HepG2 (cell line): Measurements from ENCODE around the gene ENC1.

ENCODE experiments used
- DPF2 ChIP-seq: sonication (generic); formaldehyde crosslinking; IDR thresholded peaks from 2 replicates; pipeline ENCODE4 v1.4.0; 2020; ENCODE audit warnings: mild to moderate bottlenecking, low read depth, missing genetic modification reagents, borderline replicate concordance
- POLR2A ChIP-seq, 2 experiments: IDR thresholded peaks; 2 replicates each; pipeline ENCODE4 v1.6.1; 2011; ENCODE audit warnings: low read depth in 2 of 2, low read length in 2 of 2, mild to moderate bottlenecking in 1 of 2, moderate library complexity in 1 of 2; ENCODE audit not compliant: insufficient read depth in 1 of 2
- ZNF775 ChIP-seq: sonication (generic); formaldehyde crosslinking; IDR thresholded peaks from 2 replicates; pipeline ENCODE4 v1.4.0; 2020; ENCODE audit warnings: missing genetic modification reagents, mild to moderate bottlenecking, moderate library complexity, borderline replicate concordance
- TF ChIP-seq, protein P1 (sequence below): sonication (generic); formaldehyde crosslinking; conservative IDR thresholded peaks from 2 replicates; pipeline ENCODE4 v1.8.1; 2023; ENCODE audit warnings: missing genetic modification reagents
- TF ChIP-seq, protein P2 (sequence below): sonication (generic); formaldehyde crosslinking; IDR thresholded peaks from 2 replicates; pipeline ENCODE4 v1.5.0; 2020; ENCODE audit warnings: mild to moderate bottlenecking, missing genetic modification reagents, moderate library complexity
- TF ChIP-seq, protein P3 (sequence below): sonication (generic); formaldehyde crosslinking; IDR thresholded peaks from 2 replicates; pipeline ENCODE4 v1.4.0; 2020; ENCODE audit warnings: missing genetic modification reagents

DNA sequence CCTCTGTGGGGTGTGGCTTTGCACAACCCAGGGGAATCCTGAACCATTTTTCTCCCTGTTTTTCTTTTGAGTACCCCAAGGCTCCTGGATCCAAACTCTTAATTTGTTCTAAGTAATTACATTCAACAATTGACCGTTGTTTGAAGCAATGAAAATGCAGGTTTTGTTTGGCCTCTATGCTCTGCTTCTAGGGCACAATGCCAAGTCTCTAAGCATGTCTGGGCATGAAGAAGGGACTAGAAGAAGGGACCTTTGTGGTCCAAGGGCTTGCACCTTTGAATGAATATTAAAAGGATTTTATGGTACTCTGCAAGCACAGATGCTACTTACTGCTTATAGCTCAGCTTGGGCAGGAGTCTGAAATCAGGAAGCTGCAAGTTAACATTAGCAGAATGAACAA lies 6.6 kb upstream of the ENC1 start:
- TF ChIP-seq POLR2A (IDR thresholded peaks at IDR 0.05; ENCODE audit: insufficient read depth in 1 of 2, low read depth in 2 of 2, low read length in 2 of 2) (no peak), ZNF775 (no peak), DPF2 (CRISPR knock-in tag) (no peak)
- TF ChIP-seq, protein P1, sequence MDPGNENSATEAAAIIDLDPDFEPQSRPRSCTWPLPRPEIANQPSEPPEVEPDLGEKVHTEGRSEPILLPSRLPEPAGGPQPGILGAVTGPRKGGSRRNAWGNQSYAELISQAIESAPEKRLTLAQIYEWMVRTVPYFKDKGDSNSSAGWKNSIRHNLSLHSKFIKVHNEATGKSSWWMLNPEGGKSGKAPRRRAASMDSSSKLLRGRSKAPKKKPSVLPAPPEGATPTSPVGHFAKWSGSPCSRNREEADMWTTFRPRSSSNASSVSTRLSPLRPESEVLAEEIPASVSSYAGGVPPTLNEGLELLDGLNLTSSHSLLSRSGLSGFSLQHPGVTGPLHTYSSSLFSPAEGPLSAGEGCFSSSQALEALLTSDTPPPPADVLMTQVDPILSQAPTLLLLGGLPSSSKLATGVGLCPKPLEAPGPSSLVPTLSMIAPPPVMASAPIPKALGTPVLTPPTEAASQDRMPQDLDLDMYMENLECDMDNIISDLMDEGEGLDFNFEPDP (CRISPR knock-in tag), result no peak
- TF ChIP-seq, protein P2, sequence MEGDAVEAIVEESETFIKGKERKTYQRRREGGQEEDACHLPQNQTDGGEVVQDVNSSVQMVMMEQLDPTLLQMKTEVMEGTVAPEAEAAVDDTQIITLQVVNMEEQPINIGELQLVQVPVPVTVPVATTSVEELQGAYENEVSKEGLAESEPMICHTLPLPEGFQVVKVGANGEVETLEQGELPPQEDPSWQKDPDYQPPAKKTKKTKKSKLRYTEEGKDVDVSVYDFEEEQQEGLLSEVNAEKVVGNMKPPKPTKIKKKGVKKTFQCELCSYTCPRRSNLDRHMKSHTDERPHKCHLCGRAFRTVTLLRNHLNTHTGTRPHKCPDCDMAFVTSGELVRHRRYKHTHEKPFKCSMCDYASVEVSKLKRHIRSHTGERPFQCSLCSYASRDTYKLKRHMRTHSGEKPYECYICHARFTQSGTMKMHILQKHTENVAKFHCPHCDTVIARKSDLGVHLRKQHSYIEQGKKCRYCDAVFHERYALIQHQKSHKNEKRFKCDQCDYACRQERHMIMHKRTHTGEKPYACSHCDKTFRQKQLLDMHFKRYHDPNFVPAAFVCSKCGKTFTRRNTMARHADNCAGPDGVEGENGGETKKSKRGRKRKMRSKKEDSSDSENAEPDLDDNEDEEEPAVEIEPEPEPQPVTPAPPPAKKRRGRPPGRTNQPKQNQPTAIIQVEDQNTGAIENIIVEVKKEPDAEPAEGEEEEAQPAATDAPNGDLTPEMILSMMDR (CRISPR knock-in tag), result no peak
- TF ChIP-seq, protein P3, sequence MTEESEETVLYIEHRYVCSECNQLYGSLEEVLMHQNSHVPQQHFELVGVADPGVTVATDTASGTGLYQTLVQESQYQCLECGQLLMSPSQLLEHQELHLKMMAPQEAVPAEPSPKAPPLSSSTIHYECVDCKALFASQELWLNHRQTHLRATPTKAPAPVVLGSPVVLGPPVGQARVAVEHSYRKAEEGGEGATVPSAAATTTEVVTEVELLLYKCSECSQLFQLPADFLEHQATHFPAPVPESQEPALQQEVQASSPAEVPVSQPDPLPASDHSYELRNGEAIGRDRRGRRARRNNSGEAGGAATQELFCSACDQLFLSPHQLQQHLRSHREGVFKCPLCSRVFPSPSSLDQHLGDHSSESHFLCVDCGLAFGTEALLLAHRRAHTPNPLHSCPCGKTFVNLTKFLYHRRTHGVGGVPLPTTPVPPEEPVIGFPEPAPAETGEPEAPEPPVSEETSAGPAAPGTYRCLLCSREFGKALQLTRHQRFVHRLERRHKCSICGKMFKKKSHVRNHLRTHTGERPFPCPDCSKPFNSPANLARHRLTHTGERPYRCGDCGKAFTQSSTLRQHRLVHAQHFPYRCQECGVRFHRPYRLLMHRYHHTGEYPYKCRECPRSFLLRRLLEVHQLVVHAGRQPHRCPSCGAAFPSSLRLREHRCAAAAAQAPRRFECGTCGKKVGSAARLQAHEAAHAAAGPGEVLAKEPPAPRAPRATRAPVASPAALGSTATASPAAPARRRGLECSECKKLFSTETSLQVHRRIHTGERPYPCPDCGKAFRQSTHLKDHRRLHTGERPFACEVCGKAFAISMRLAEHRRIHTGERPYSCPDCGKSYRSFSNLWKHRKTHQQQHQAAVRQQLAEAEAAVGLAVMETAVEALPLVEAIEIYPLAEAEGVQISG, result no peak
